Fibroblast of lung (primary cell): ENCODE measurements around the gene ZDHHC14. TPM values are rescaled to one million over a fixed set of nuclear protein-coding genes. Genes with fewer than 3 reads are reported as not detected.

ENCODE experiments used
- DNase-seq, 2 donors: peaks; one replicate each; pipeline versions ENCODE4 v3.0.0 to v3.0.0-alpha.2; 2010; ENCODE audit warnings: low read depth in 2 of 2
- H2AFZ ChIP-seq: 2 replicates; pipeline ENCODE4 v1.5.1; 2012; ENCODE audit warnings: low read length, control low read depth, inconsistent platforms
- H3K27ac ChIP-seq: 2 replicates; pipeline ENCODE4 v1.5.1; 2011; ENCODE audit warnings: low read length, control low read depth; ENCODE audit not compliant: insufficient read depth
- H3K27me3 ChIP-seq: 2 replicates; pipeline ENCODE4 v1.5.1; 2011; ENCODE audit warnings: mild to moderate bottlenecking, low read length; ENCODE audit not compliant: control insufficient read depth, insufficient read depth
- H3K36me3 ChIP-seq: 2 replicates; pipeline ENCODE4 v1.5.1; 2011; ENCODE audit warnings: low read length; ENCODE audit not compliant: control insufficient read depth, insufficient read depth
- H3K4me1 ChIP-seq: 2 replicates; pipeline ENCODE4 v1.5.1; 2011; ENCODE audit warnings: low read length; ENCODE audit not compliant: control insufficient read depth, insufficient read depth; ENCODE audit errors: extremely low read depth
- H3K4me2 ChIP-seq: 2 replicates; pipeline ENCODE4 v1.5.1; 2011; ENCODE audit warnings: low read length, control low read depth; ENCODE audit not compliant: insufficient read depth; ENCODE audit errors: extremely low read depth
- H3K4me3 ChIP-seq, 4 experiments: fragments of 200-600 bp in 1 of 4; sonication (generic) in 1 of 4; replicated peaks in 1 of 4; 2 replicates each; pipeline ENCODE4 v1.5.1; 2011 to 2016; ENCODE audit warnings: low read length in 4 of 4, low read depth in 3 of 4, mild to moderate bottlenecking in 3 of 4, control low read depth in 2 of 4, inconsistent platforms in 1 of 4, mixed read lengths in 1 of 4; ENCODE audit not compliant: insufficient read depth in 1 of 4; ENCODE audit errors: control extremely low read depth in 1 of 4
- H3K79me2 ChIP-seq: 2 replicates; pipeline ENCODE4 v1.5.1; 2012; ENCODE audit warnings: mild to moderate bottlenecking, low read length, inconsistent platforms; ENCODE audit not compliant: control insufficient read depth, insufficient read depth
- H3K9ac ChIP-seq: 2 replicates; pipeline ENCODE4 v1.5.1; 2011; ENCODE audit warnings: mild to moderate bottlenecking, low read length, control low read depth; ENCODE audit not compliant: insufficient read depth
- H3K9me3 ChIP-seq: 2 replicates; pipeline ENCODE4 v1.5.1; 2012; ENCODE audit warnings: low read depth, low read length; ENCODE audit not compliant: control insufficient read depth, insufficient read depth
- H4K20me1 ChIP-seq: 2 replicates; pipeline ENCODE4 v1.5.1; 2011; ENCODE audit warnings: low read length; ENCODE audit not compliant: control insufficient read depth, insufficient read depth; ENCODE audit errors: extremely low read depth
- EZH2 ChIP-seq: IDR thresholded peaks from 2 replicates; pipeline ENCODE4 v1.5.1; 2012; ENCODE audit warnings: low read length, control low read depth, mild to moderate bottlenecking; ENCODE audit errors: missing control alignments
- polyA plus RNA-seq, 2 donors: library from polyadenylated mRNA; depleted of rRNA in 1 of 2; stranded (reverse) in 1 of 2; unstranded in 1 of 2; fragments of >200 nt; gene quantifications; 2 replicates each; pipeline ENCODE4 v1.2.1, GENCODE V29; 2011 to 2012; ENCODE audit warnings: missing spikeins in 1 of 2
- total RNA-seq: library from RNA; depleted of rRNA; stranded (reverse); fragments of >200 nt; gene quantifications from 2 replicates; pipeline ENCODE4 v1.2.1, GENCODE V29; 2014
- TF ChIP-seq, protein P1 (sequence below), 2 donors: IDR thresholded peaks in 1 of 2; conservative IDR thresholded peaks in 1 of 2; 1 replicate in 1 of 2; 2 replicates in 1 of 2; pipeline ENCODE4 v1.5.1; 2011 to 2012; ENCODE audit warnings: low read length in 2 of 2, control low read depth in 1 of 2, inconsistent platforms in 1 of 2, low read depth in 1 of 2, mild to moderate bottlenecking in 1 of 2

ZDHHC14 gene
- total and polyA plus RNA-seq, 2 donors (not counting 1 experiment from before 2014, with no cell fraction given): 1.7 to 3.5 TPM

DNA sequence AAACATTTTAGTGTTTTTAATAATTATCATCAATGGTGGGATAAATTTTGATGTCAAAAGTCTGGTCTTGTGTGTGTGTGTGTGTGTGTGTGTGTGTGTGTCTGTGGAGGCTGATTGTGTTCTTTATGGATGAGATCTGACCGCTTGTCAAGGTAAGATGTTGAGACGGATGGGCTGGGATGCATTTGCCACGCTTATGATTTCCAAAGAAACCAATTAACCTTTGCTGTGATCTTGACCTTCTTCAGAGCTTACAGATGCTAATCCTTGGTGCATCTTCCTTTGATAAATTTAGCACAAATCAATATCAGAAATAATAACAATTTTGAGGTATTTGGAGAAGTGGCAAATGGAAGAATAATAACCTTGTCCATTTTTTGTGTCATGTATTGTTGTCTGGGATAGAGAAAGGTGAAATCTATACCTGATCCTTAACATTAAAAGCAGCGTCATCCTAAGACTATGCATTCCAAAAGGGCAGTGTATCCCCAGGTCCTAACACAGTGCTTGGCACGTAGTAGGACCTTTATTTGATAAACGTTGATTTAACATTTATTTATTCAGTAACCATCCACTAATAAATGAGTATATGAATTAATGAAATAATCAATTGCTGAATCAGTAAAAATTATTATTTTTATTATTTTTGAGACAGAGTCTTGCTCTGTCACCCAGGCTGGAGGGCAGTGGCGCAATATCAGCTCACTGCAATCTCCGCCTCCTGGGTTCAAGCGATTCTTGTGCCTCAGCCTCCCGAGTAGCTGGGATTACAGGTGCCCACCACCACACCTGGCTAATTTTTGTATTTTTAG is 70.1 kb downstream of the ZDHHC14 start:
- no peak for TF ChIP-seq EZH2
- TF ChIP-seq, protein P1, sequence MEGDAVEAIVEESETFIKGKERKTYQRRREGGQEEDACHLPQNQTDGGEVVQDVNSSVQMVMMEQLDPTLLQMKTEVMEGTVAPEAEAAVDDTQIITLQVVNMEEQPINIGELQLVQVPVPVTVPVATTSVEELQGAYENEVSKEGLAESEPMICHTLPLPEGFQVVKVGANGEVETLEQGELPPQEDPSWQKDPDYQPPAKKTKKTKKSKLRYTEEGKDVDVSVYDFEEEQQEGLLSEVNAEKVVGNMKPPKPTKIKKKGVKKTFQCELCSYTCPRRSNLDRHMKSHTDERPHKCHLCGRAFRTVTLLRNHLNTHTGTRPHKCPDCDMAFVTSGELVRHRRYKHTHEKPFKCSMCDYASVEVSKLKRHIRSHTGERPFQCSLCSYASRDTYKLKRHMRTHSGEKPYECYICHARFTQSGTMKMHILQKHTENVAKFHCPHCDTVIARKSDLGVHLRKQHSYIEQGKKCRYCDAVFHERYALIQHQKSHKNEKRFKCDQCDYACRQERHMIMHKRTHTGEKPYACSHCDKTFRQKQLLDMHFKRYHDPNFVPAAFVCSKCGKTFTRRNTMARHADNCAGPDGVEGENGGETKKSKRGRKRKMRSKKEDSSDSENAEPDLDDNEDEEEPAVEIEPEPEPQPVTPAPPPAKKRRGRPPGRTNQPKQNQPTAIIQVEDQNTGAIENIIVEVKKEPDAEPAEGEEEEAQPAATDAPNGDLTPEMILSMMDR (conservative IDR thresholded peaks at IDR 0.05 in 1 of 2, IDR thresholded peaks at IDR 0.05 in 1 of 2; ENCODE audit: low read depth in 1 of 2, low read length in 2 of 2): no peak
- no peaks in the 10 kb centered on the region for H3K79me2 ChIP-seq
- DNase-seq: no peak
- no peak overlapping the region for H3K27ac ChIP-seq
- no peaks in the 10 kb centered on the region for H3K4me1 ChIP-seq
- no peak overlapping the region for H3K4me3 ChIP-seq
- H3K36me3 ChIP-seq: no peaks in the 10 kb centered on the region
- H2AFZ ChIP-seq: no peak overlapping the region
- no peaks in the 10 kb centered on the region for H3K27me3 ChIP-seq
- no peaks in the 10 kb centered on the region for H3K9me3 ChIP-seq
- H3K4me2 ChIP-seq: no peak overlapping the region
- no peaks in the 10 kb centered on the region for H4K20me1 ChIP-seq
- no peak overlapping the region for H3K9ac ChIP-seq

DNA sequence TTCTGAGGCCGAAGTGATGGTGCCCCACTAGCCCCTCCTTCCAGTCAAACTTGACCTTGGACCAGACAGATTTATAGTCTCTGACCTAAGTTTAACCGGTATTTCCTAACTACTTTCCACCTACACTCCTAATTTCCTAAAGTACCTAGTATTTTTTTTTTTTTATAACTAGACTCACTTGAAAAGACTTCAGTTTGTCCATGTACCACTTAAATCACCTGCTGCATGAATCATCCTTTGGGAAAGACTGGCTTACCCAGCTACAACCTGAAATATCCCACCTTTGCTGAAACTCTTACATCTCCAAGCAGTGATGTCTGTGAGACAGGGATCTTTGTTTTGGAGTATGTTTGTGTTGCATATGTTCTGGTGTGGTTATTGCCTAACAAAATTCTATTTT is 71.1 kb downstream of the ZDHHC14 start:
- Histone ChIP-seq H3K27ac (no peak overlapping the region), H3K4me2 (no peak overlapping the region), H3K79me2 (no peaks in the 10 kb centered on the region), H3K27me3 (no peaks in the 10 kb centered on the region), H3K4me1 (no peaks in the 10 kb centered on the region), H3K4me3 (no peak overlapping the region), H3K9ac (no peak overlapping the region), H4K20me1 (no peaks in the 10 kb centered on the region), H2AFZ (no peak overlapping the region), H3K36me3 (no peaks in the 10 kb centered on the region), H3K9me3 (no peaks in the 10 kb centered on the region)
- no peak for DNase-seq
- no peak for TF ChIP-seq EZH2
- TF ChIP-seq, protein P1 (conservative IDR thresholded peaks at IDR 0.05 in 1 of 2, IDR thresholded peaks at IDR 0.05 in 1 of 2; ENCODE audit: low read depth in 1 of 2, low read length in 2 of 2): no peak

DNA sequence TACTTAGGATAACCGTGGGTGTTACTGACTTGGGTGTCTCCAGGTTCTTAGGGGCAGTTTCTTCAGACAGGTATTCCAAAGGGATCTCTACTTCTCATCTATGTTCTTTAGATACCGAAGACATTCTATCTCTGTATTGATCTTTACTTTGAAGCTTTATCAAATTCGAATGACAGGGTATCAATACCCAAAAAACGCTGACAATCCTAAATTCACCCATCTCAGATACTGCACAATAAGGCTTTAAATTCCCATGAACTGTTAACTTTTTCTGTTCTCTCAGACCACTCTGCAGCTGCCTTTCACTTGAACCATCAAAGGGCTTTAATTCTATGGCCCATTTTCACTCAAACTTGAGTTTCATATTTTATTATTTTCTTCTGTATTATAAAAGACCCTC is 72.1 kb downstream of the ZDHHC14 start:
- no peak overlapping the region for H2AFZ ChIP-seq
- no peaks in the 10 kb centered on the region for H3K27me3 ChIP-seq
- H3K36me3 ChIP-seq: no peaks in the 10 kb centered on the region
- H3K4me3 ChIP-seq: no peak overlapping the region
- no peaks in the 10 kb centered on the region for H3K4me1 ChIP-seq
- TF ChIP-seq, protein P1 (conservative IDR thresholded peaks at IDR 0.05 in 1 of 2, IDR thresholded peaks at IDR 0.05 in 1 of 2; ENCODE audit: low read depth in 1 of 2, low read length in 2 of 2): no peak
- TF ChIP-seq EZH2: no peak
- H4K20me1 ChIP-seq: no peaks in the 10 kb centered on the region
- H3K9me3 ChIP-seq: no peaks in the 10 kb centered on the region
- H3K4me2 ChIP-seq: no peak overlapping the region
- no peak overlapping the region for H3K27ac ChIP-seq
- H3K9ac ChIP-seq: no peak overlapping the region
- no peak for DNase-seq
- H3K79me2 ChIP-seq: no peaks in the 10 kb centered on the region
